ENCODE data around the gene AFAP1.

The AFAP1 gene

DNA sequence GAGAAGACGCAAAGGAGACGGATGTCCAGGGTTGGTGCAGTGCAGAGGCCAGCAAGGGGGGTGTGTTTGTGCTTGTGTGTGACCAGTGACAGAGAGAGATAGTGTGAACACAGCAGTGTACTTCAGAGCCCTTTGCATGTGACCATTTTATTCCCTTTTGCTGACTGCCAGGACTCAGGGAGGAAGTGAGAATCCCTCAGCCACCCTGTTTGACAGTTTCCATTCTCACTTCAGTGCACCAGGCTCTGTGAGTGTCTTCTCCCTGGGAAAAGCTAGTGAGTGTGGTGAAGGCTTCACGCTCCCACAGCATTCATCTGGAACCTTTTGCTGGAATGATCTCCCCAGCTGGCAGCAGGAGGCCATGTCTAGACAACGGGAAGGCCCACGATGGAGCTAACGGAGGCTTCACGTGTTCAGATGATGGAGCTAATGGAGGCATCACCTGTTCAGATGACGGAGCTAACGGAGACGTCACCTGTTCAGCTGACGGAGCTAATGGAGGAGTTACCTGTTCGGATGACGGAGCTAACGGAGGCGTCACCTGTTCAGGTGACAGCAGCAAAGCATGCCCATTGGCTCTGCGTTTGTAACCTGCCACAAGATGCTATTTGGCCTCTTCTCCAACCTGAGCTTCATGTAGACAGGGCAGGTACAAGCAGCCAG, 195.4 kb downstream of the AFAP1 start:
- H3K4me3 ChIP-seq (ENCODE audit: low read depth, low read length), result no peak overlapping the region
- TF ChIP-seq, protein P1, sequence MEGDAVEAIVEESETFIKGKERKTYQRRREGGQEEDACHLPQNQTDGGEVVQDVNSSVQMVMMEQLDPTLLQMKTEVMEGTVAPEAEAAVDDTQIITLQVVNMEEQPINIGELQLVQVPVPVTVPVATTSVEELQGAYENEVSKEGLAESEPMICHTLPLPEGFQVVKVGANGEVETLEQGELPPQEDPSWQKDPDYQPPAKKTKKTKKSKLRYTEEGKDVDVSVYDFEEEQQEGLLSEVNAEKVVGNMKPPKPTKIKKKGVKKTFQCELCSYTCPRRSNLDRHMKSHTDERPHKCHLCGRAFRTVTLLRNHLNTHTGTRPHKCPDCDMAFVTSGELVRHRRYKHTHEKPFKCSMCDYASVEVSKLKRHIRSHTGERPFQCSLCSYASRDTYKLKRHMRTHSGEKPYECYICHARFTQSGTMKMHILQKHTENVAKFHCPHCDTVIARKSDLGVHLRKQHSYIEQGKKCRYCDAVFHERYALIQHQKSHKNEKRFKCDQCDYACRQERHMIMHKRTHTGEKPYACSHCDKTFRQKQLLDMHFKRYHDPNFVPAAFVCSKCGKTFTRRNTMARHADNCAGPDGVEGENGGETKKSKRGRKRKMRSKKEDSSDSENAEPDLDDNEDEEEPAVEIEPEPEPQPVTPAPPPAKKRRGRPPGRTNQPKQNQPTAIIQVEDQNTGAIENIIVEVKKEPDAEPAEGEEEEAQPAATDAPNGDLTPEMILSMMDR (IDR thresholded peaks at IDR 0.05; ENCODE audit: control insufficient read depth, extremely low read depth, insufficient read depth), result no peak
- DNase-seq (ENCODE audit: low read depth), result no peak

DNA sequence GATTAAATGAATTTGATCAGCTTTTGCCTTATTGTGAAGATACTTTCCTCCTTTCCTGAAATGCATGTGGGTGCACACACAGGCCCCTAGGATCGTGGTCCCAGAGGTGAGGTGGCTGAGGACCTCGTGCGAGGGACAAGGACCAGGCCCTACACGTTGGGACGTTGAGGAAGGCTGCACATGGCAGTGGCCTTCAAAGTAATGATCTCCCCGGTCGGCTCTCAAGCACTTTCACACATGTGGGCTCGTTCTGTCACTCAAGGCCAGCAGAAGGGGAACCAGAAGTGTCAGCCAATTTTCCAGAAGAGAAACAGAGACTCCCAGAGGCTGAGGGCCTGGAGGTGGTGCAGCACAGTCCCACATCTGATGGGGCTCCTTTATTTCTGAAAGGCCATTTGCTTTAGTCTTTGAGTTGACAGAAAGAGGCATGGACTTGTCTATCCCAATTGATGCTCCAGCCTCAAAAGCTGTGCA, 196.8 kb downstream of the AFAP1 start:
- TF ChIP-seq, protein P1 (IDR thresholded peaks at IDR 0.05; ENCODE audit: control insufficient read depth, extremely low read depth, insufficient read depth), result no peak
- no peak overlapping the region for H3K4me3 ChIP-seq (ENCODE audit: low read depth, low read length)
- DNase-seq (ENCODE audit: low read depth), result no peak

DNA sequence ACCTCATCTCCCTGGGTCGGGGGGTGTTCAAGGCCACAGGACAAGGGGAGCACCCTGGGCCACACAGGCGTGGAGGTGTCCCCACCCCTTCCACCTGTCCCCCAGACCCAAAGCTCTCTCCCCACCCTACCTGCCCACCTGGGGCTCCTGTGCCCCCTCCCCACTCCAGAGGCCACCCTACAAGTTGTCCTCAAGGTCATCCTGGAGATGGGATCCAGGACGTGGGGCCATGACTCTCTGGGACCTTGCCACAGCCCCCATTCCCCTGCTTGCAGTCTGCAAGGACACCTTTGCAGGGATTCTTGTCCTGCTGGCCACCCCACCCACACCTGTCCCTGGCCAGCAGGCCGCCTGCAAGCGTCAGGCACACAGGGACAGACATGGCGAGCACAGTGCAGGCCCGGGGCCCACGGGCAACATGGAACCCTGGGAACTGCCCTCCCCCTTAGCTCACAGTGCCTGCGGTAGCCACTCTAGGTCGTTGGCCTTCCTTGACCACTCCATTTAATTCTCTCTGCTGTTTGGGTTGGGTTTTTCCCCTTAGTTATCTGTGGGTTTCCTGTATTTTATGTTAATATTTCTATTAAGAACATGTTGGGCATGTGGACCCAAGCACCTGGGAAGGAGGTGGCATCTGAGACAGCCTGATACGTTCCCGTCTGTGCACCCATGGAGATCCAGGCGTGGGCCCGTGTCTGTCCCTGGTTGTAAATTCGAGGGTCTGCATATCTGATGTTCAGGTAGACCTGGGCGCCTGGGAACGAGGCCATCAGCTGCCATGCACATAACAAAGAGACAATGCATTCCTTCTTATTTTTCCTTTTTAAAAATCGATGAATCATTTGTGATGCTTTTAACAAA, 197.5 kb downstream of the AFAP1 start:
- TF ChIP-seq, protein P1 (IDR thresholded peaks at IDR 0.05; ENCODE audit: control insufficient read depth, extremely low read depth, insufficient read depth), result no peak
- no peak for DNase-seq (ENCODE audit: low read depth)
- H3K4me3 ChIP-seq (ENCODE audit: low read depth, low read length), result no peak overlapping the region

DNA sequence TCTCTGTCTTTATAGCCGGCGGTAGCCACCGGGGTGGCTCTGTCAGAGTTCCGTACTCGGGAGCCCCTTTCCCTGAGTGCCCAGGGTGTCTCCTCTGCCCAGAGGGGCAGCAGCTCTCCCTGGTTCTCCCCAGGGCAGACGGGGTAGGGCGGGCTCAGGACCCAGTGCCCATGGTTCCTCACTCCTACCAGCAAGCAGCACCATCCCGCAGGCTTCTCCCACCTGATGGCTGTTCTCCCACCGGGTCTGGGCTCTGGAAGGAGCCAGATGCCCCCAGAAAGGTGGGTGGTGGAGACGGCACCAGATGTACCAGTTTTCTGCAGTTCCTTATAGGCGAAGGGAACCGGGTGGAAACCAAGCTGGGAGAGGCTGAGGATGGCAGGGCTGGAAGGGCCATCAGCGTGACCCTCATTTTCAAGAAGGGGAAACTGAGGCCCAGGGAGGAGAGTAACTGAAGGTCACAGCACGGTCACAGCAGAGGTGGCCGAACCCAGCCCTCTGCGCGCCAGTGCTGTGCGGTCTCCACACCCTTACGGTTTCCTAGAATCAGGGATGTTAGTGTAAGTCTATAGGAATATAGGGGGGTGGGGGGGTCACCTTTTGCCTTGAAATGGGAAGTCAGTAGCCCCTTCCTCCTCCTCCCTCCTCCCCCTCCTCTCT, 198.7 kb downstream of the AFAP1 start:
- TF ChIP-seq, protein P1 (IDR thresholded peaks at IDR 0.05; ENCODE audit: control insufficient read depth, extremely low read depth, insufficient read depth), result no peak
- no peak overlapping the region for H3K4me3 ChIP-seq (ENCODE audit: low read depth, low read length)
- DNase-seq (ENCODE audit: low read depth), result no peak

DNA sequence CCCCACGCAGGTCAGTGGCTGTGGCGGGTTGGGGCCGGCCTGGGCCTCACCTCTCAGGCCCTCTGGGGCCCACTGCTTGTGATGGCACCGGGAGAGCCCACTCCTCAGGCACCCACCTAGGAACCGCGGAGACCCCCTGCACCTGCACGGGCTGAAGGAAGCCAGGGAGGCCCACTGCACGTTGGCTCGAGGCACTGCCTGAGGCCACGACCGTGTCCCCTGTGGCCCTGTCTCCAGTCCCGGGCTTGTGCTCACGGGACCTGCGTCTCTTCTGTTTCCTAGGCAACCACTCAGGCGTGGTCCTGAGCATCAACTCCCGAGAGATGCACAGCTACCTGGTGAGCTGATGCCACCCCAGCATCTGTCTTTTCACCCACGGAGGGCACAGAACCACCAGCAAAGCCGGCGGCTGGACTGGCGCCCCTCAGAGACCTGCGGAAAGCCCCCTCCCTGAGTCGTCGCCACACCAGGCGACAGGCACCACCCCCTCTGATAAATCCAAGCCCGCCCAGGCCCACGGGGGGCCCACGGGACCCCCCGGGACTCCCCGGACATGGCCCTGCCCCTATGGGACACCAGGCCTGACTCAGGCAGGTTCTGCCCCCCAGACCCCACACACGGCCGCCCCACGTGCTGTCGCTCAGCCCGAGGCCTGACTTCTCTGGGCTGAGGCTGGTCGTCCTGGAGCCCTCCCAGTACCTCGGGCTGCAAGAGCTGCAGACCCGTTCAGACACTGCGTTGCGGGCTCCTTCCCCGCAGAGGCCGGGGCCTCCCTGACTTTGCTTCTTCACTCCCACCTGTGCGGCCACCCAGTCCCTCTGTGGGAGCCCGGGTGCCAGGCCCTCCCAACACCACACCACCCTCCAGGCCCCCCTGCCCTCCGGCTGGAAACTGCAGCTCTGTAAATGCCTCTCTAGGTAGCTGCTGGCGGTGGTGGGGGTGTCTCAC, 199.5 kb downstream of the AFAP1 start:
- H3K4me3 ChIP-seq (ENCODE audit: low read depth, low read length), result no peak overlapping the region
- DNase-seq (ENCODE audit: low read depth), result no peak
- TF ChIP-seq, protein P1 (IDR thresholded peaks at IDR 0.05; ENCODE audit: control insufficient read depth, extremely low read depth, insufficient read depth), result no peak

All from LNCaP clone FGC (cell line).